GM10248 (cell line): ENCODE data around the gene RAB3B.
"Not testable (repeated sequence)": the region's sequence is repeated elsewhere in the genome, so short reads cannot be mapped to it uniquely, and the experiment has no call there.

Experiments
- CTCF ChIA-PET: fragments of 300-600 bp; sonication (Branson Sonifier 250); formaldehyde crosslinking; extraction: SDS; loops from one replicate; lab custom pipeline; 2021; ENCODE audit warnings: antibody characterized with exemption; lab: Yijun Ruan, JAX
- POLR2A ChIA-PET: fragments of 350-650 bp; sonication (Branson Sonifier 250); formaldehyde crosslinking; extraction: SDS; loops from one replicate; lab custom pipeline; 2020; ENCODE audit warnings: antibody characterized with exemption; lab: Yijun Ruan, JAX
- DNase-seq: peaks from one replicate; pipeline ENCODE4 v3.0.0; 2012; ENCODE audit errors: extremely low spot score
- TF ChIP-seq, protein P1 (sequence below): IDR thresholded peaks from 2 replicates; pipeline ENCODE4 v1.5.1; 2012; ENCODE audit warnings: mild to moderate bottlenecking, low read depth; ENCODE audit errors: extremely low read depth, missing control alignments, control extremely low read depth

Gene RAB3B

DNA sequence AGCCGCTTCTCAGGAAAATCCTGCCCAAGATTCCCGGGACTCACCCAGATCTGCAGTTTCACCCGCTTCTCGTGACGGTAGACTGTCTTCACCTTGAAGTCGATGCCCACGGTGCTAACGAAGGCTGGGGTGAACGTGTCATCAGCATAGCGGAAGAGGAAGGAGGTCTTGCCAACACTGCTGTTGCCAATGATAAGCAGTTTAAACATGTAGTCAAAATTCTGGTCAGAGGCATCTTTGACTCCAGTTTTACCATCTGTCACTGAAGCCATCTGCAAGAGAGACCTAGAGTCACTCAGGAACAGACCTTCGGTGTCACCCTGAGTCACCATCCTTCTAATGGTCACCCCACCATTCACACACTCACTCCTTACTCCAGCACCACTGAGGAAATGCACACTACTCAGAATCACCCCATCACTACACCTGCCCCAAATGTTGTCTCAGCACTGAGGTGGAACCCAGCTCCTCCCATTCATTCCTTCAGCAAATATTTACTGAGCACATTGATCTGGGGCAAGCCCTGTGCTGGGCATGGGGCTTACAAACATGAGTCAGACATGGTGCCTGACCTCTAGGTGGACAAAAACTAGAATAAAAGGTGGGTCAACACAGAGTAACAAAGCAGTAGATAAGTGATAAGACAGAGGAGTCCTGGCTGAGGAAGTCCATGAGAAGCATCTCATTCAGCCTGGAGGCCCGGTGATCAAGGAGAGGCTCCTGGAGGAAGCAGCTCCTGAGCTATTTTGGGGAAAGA, 13.5 kb downstream of the RAB3B start:
- ChIA-PET CTCF (interaction anchor here (1.4 kb wide), 1 partner anchor 10 kb away, joined by 3 read pairs; no protein-coding TSS in a partner anchor), POLR2A (no interaction called here)
- TF ChIP-seq, protein P1, sequence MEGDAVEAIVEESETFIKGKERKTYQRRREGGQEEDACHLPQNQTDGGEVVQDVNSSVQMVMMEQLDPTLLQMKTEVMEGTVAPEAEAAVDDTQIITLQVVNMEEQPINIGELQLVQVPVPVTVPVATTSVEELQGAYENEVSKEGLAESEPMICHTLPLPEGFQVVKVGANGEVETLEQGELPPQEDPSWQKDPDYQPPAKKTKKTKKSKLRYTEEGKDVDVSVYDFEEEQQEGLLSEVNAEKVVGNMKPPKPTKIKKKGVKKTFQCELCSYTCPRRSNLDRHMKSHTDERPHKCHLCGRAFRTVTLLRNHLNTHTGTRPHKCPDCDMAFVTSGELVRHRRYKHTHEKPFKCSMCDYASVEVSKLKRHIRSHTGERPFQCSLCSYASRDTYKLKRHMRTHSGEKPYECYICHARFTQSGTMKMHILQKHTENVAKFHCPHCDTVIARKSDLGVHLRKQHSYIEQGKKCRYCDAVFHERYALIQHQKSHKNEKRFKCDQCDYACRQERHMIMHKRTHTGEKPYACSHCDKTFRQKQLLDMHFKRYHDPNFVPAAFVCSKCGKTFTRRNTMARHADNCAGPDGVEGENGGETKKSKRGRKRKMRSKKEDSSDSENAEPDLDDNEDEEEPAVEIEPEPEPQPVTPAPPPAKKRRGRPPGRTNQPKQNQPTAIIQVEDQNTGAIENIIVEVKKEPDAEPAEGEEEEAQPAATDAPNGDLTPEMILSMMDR = no peak
- DNase-seq = no peak

DNA sequence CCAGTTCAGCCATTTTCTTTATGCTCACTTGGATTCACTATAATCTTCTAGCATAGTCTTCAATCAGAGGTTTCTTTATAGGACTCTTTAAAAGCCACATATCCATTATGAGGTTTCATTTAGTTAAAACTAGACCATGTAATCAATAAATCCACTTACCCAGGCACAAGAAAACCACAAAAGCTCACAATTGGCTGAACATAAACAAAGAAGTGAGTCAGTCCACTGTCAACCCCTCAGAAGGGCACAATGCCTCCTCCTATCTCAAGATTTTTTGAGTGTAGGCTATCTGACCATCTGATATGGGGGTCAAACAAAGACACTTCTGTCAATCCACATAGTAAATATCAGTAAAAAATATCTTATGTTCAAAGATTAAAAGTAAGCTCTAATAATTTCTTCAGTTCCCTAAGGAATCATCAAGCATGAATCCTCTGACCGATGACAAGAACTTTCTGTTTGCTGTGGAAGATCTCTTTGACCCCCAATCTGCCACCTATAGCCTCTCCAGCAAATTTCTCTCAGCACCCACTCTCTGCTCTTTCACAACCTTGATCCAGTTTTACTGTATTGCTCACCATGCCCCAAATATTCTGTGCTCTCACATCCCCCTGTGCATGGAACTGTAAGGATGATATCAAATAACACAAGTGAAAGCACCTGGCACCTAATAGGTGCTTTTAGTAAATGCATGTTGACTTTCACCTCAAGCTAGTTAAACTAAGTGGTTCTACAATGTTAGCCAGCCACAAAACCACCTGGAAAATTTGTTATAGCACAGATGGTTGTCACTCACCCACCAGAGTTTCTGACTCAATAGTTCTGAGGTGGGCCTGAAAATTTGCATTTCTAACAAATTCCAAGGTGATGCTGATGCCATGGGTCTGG, 16.7 kb downstream of the RAB3B start:
- TF ChIP-seq, protein P1 = no peak
- ChIA-PET POLR2A (no interaction called here), CTCF (interaction anchor here (1.0 to 1.5 kb wide), 3 partner anchors 54 to 77 kb away, joined by 3 to 4 read pairs (median 3); no protein-coding TSS in a partner anchor)
- no peak for DNase-seq

DNA sequence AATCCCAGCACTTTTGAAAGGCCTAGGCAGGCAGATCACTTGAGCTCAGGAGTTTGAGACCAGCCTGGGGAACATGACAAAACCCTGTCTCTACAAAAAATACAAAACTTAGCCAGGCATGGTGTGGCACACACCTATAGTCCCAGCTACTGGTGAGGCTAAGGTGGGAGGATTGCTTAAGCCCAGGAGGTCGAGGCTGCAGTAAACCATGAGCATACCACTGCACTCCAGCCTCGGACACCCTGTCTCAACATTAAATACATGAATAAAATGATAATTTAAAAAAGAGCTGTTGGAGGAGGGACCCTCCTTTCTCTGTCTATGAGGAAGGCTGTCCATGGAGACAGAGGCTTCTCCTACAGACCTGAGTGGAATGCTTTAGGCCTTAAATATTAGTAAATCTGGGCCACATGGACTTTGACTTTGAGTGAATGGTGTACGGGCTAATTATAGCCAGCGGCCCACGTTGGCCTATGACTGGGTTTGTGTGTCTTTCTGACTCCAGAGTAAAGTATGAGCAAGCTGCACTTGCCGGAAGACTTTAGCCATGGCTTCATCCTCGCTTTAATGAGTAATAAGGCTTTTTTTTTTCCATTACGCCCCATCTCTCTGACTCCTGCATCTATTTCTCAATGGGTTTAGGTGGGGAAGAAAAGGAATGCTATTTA, 21.3 kb downstream of the RAB3B start:
- POLR2A ChIA-PET = no interaction called here
- no peak for DNase-seq
- CTCF ChIA-PET = interaction anchor here (0.8 to 1.6 kb wide), 8 partner anchors 9 to 38 kb away, joined by 3 to 5 read pairs (median 3); partner anchors contain the start of gene RAB3B
- TF ChIP-seq, protein P1 = no peak

DNA sequence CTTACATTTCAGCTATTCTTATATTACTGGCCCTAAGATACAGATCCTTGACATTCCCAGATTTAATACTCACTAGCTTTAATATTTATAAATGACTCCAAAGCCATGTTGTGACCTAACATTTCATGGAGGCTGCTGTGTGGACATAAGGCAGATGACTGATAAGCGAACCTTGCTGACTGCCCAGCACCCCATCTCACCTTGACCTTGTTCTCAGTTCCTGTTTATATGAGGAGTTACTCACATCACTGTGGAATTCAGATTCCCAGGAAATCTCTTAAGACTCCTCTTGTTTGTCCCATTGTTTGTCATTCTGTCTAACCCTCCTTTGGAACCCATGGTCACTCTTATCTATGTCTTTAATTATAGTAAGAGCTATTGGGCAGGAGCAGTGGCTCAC, 21.9 kb downstream of the RAB3B start:
- ChIA-PET POLR2A (no interaction called here), CTCF (interaction anchor here (0.8 to 1.6 kb wide), 8 partner anchors 8 to 37 kb away, joined by 3 to 5 read pairs (median 3); partner anchors contain the start of gene RAB3B)
- TF ChIP-seq, protein P1 = no peak
- no peak for DNase-seq

DNA sequence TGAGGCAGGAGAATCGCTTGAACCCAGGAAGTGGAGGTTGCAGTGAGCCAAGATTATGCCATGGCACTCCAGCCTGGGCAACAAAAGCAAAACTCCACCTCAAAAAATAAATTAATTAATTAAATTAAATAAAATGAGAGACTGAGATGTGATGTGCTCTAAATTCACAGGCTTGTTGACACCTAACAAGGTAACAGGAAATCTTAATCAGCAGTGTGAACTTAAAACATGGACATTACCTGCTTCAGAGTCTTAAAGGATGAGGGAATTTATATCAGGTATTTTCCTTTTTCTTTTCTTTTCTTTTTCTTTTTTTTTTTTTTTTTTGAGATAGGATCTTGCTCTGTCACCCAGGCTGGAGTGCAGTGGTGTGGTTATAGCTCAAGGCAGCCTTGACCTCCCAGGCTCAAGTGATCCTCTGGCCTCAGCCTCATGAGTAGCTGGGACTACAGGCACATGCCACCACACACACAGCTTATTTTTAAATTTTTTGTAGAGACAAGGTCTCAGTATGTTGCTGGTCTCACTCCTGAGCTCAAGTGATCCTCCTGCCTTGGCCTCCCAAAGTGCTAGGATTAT, 23.2 kb downstream of the RAB3B start:
- CTCF ChIA-PET, POLR2A ChIA-PET, DNase-seq: not testable (repeated sequence)

DNA sequence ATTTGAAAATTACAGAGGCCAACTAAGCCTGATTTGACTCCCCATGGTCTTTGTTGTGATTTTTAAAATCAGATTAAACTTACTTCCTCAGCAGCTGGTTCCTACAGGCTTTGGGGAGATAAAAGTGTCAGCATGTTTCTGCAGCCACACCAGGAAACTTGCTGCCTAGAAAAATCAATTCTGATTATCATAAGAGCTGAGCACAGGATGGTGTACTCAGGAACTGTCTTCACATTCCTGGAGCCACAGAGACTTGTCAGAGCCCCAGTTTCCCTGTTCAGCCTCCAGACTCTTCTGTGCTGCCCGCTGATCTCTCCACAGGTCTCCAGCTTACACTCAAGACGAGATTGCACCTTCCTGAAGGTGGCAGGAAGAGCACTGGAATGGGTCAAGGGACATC, 23.9 kb downstream of the RAB3B start:
- no peak for DNase-seq
- TF ChIP-seq, protein P1 = no peak
- POLR2A ChIA-PET = no interaction called here
- CTCF ChIA-PET = interaction anchor here (0.9 to 1.1 kb wide), 2 partner anchors 20 to 35 kb away, joined by 3 to 5 read pairs; no protein-coding TSS in a partner anchor
